Measurements from ENCODE around the gene PCSK5.
"Not testable (repeated sequence)": the region's sequence is repeated elsewhere in the genome, so short reads cannot be mapped to it uniquely, and the experiment has no call there.

Gene PCSK5

GRCh38 chr9:76290555-76290954, 400.1 kb downstream of the PCSK5 start:
- Histone ChIP-seq H3K36me3 (ENCODE audit: insufficient read depth, low read length) (no peaks in the 10 kb centered on the region; the same call in 1 of the 2 replicates), H3K9ac (ENCODE audit: low read depth, low read length) (no peak overlapping the region), H3K4me1 (ENCODE audit: insufficient read depth, low read length) (no peaks in the 10 kb centered on the region), H3K9me3 (ENCODE audit: control insufficient read depth, insufficient read depth, low read length) (no peaks in the 10 kb centered on the region)

GRCh38 chr9:76292246-76292645, 401.8 kb downstream of the PCSK5 start:
- no peaks in the 10 kb centered on the region for H3K9me3 ChIP-seq (ENCODE audit: control insufficient read depth, insufficient read depth, low read length)
- no peak overlapping the region for H3K9ac ChIP-seq (ENCODE audit: low read depth, low read length)
- H3K4me1 ChIP-seq (ENCODE audit: insufficient read depth, low read length), result no peaks in the 10 kb centered on the region
- H3K36me3 ChIP-seq (ENCODE audit: insufficient read depth, low read length), result no peaks in the 10 kb centered on the region; the same call in 1 of the 2 replicates

GRCh38 chr9:76292658-76293057, 402.2 kb downstream of the PCSK5 start:
- Histone ChIP-seq H3K4me1 (ENCODE audit: insufficient read depth, low read length) (peaks cover under 1% of the 10 kb centered on the region), H3K36me3 (ENCODE audit: insufficient read depth, low read length) (no peaks in the 10 kb centered on the region; the same call in 1 of the 2 replicates), H3K9ac (ENCODE audit: low read depth, low read length) (no peak overlapping the region), H3K9me3 (ENCODE audit: control insufficient read depth, insufficient read depth, low read length) (no peaks in the 10 kb centered on the region)

GRCh38 chr9:76294301-76294700, 403.8 kb downstream of the PCSK5 start:
- no peaks in the 10 kb centered on the region for H3K9me3 ChIP-seq (ENCODE audit: control insufficient read depth, insufficient read depth, low read length)
- no peak overlapping the region for H3K9ac ChIP-seq (ENCODE audit: low read depth, low read length)
- peaks cover 9% of the 10 kb centered on the region for H3K4me1 ChIP-seq (ENCODE audit: insufficient read depth, low read length)
- no peaks in the 10 kb centered on the region; the same call in 1 of the 2 replicates for H3K36me3 ChIP-seq (ENCODE audit: insufficient read depth, low read length)

GRCh38 chr9:76296561-76297310, 406.3 kb downstream of the PCSK5 start:
- H3K4me1 ChIP-seq (ENCODE audit: insufficient read depth, low read length), result peaks cover 9% of the 10 kb centered on the region
- H3K9ac ChIP-seq (ENCODE audit: low read depth, low read length), result no peak overlapping the region
- H3K36me3 ChIP-seq (ENCODE audit: insufficient read depth, low read length), result no peaks in the 10 kb centered on the region; the same call in 1 of the 2 replicates
- H3K9me3 ChIP-seq (ENCODE audit: control insufficient read depth, insufficient read depth, low read length), result no peaks in the 10 kb centered on the region

GRCh38 chr9:76297721-76298239, 407.3 kb downstream of the PCSK5 start:
- no peak overlapping the region for H3K9ac ChIP-seq (ENCODE audit: low read depth, low read length)
- peaks cover 9% of the 10 kb centered on the region for H3K4me1 ChIP-seq (ENCODE audit: insufficient read depth, low read length)
- H3K36me3 ChIP-seq (ENCODE audit: insufficient read depth, low read length), result no peaks in the 10 kb centered on the region; the same call in 1 of the 2 replicates
- no peaks in the 10 kb centered on the region for H3K9me3 ChIP-seq (ENCODE audit: control insufficient read depth, insufficient read depth, low read length)

GRCh38 chr9:76298521-76299144, 408.2 kb downstream of the PCSK5 start:
- Histone ChIP-seq H3K9me3 (ENCODE audit: control insufficient read depth, insufficient read depth, low read length) (no peaks in the 10 kb centered on the region), H3K36me3 (ENCODE audit: insufficient read depth, low read length) (no peaks in the 10 kb centered on the region; the same call in 1 of the 2 replicates)

GRCh38 chr9:76302543-76302942, 412.1 kb downstream of the PCSK5 start:
- Histone ChIP-seq H3K36me3 (ENCODE audit: insufficient read depth, low read length) (no peaks in the 10 kb centered on the region), H3K9ac (ENCODE audit: low read depth, low read length) (no peak overlapping the region), H3K4me1 (ENCODE audit: insufficient read depth, low read length) (peaks cover 9% of the 10 kb centered on the region), H3K9me3 (ENCODE audit: control insufficient read depth, insufficient read depth, low read length) (no peaks in the 10 kb centered on the region)

More at GRCh38 chr9:76298521-76299144, 408.2 kb downstream of the PCSK5 start:
- Histone ChIP-seq H3K4me1 (ENCODE audit: insufficient read depth, low read length) (peaks cover 9% of the 10 kb centered on the region), H3K9ac (ENCODE audit: low read depth, low read length) (no peak overlapping the region)

GRCh38 chr9:76302947-76303550, 412.6 kb downstream of the PCSK5 start:
- Histone ChIP-seq H3K9ac (ENCODE audit: low read depth, low read length) (no peak overlapping the region), H3K36me3 (ENCODE audit: insufficient read depth, low read length) (no peaks in the 10 kb centered on the region), H3K9me3 (ENCODE audit: control insufficient read depth, insufficient read depth, low read length) (no peaks in the 10 kb centered on the region), H3K4me1 (ENCODE audit: insufficient read depth, low read length) (peaks cover 4% of the 10 kb centered on the region; the same call in 1 of the 2 replicates)

- H3K9me3 ChIP-seq (ENCODE audit: control insufficient read depth, insufficient read depth, low read length); H3K36me3 ChIP-seq (ENCODE audit: insufficient read depth, low read length); H3K9ac ChIP-seq (ENCODE audit: low read depth, low read length); H3K4me1 ChIP-seq (ENCODE audit: insufficient read depth, low read length): not testable (repeated sequence)
These were observed 416.6 kb downstream of the PCSK5 start for GRCh38 chr9:76307047-76307446.

GRCh38 chr9:76310577-76310976, 420.1 kb downstream of the PCSK5 start:
- H3K9me3 ChIP-seq (ENCODE audit: control insufficient read depth, insufficient read depth, low read length), result no peaks in the 10 kb centered on the region
- no peaks in the 10 kb centered on the region for H3K36me3 ChIP-seq (ENCODE audit: insufficient read depth, low read length)
- no peaks in the 10 kb centered on the region for H3K4me1 ChIP-seq (ENCODE audit: insufficient read depth, low read length)
- H3K9ac ChIP-seq (ENCODE audit: low read depth, low read length), result no peak overlapping the region

- H3K4me1 ChIP-seq (ENCODE audit: insufficient read depth, low read length), result peaks cover 2% of the 10 kb centered on the region; the same call in 1 of the 2 replicates
- H3K36me3 ChIP-seq (ENCODE audit: insufficient read depth, low read length), result no peaks in the 10 kb centered on the region
- no peak overlapping the region for H3K9ac ChIP-seq (ENCODE audit: low read depth, low read length)
- no peaks in the 10 kb centered on the region for H3K9me3 ChIP-seq (ENCODE audit: control insufficient read depth, insufficient read depth, low read length)
These were observed 420.5 kb downstream of the PCSK5 start for GRCh38 chr9:76310991-76311390.

GRCh38 chr9:76311537-76311936, 421.1 kb downstream of the PCSK5 start:
- H3K9me3 ChIP-seq (ENCODE audit: control insufficient read depth, insufficient read depth, low read length), result no peaks in the 10 kb centered on the region
- H3K9ac ChIP-seq (ENCODE audit: low read depth, low read length), result no peak overlapping the region

GRCh38 chr9:76313771-76314170, 423.3 kb downstream of the PCSK5 start:
- Histone ChIP-seq H3K9me3 (ENCODE audit: control insufficient read depth, insufficient read depth, low read length) (no peaks in the 10 kb centered on the region), H3K9ac (ENCODE audit: low read depth, low read length) (no peak overlapping the region), H3K36me3 (ENCODE audit: insufficient read depth, low read length) (no peaks in the 10 kb centered on the region), H3K4me1 (ENCODE audit: insufficient read depth, low read length) (peaks cover 7% of the 10 kb centered on the region; the same call in 1 of the 2 replicates)

More at GRCh38 chr9:76311537-76311936, 421.1 kb downstream of the PCSK5 start:
- H3K36me3 ChIP-seq (ENCODE audit: insufficient read depth, low read length), result no peaks in the 10 kb centered on the region
- peaks cover 7% of the 10 kb centered on the region; the same call in 1 of the 2 replicates for H3K4me1 ChIP-seq (ENCODE audit: insufficient read depth, low read length)
